Cardiac muscle cell (in vitro differentiated cells and primary cell): ENCODE data around the gene NFKBIA. TPM values are rescaled to one million over a fixed set of nuclear protein-coding genes. Genes with fewer than 3 reads are reported as not detected.

Experiments used
- DNase-seq, 2 donors: peaks; one replicate each; pipeline versions ENCODE4 v3.0.0 to v3.0.0-alpha.2; 2010 to 2017; ENCODE audit warnings: low read depth in 1 of 2, low spot score in 1 of 2
- H3K27ac ChIP-seq: fragments of 200-600 bp; sonication (generic); 2 replicates; pipeline ENCODE4 v1.5.1; 2016
- H3K27me3 ChIP-seq: fragments of 200-600 bp; sonication (generic); 2 replicates; pipeline ENCODE4 v1.6.0; 2016; ENCODE audit warnings: control low read depth
- H3K36me3 ChIP-seq: fragments of 200-600 bp; sonication (generic); 2 replicates; pipeline ENCODE4 v1.5.1; 2016; ENCODE audit warnings: control low read depth
- H3K4me1 ChIP-seq: fragments of 200-600 bp; sonication (generic); 2 replicates; pipeline ENCODE4 v1.8.1; 2017; ENCODE audit warnings: low read depth, mild to moderate bottlenecking, mixed run types
- H3K4me3 ChIP-seq: fragments of 200-600 bp; sonication (generic); 2 replicates; pipeline ENCODE4 v1.5.1; 2016; ENCODE audit warnings: mild to moderate bottlenecking
- H3K9me3 ChIP-seq: fragments of 200-600 bp; sonication (generic); 2 replicates; pipeline ENCODE4 v1.5.1; 2017; ENCODE audit warnings: low read depth, mild to moderate bottlenecking, control low read depth
- CTCF ChIP-seq: IDR thresholded peaks from 2 replicates; pipeline ENCODE4 v1.5.1; 2012; ENCODE audit warnings: low read depth, mild to moderate bottlenecking, low read length
- polyA plus RNA-seq: library from polyadenylated mRNA; unstranded; fragments of >200 nt; fragmentation: Nextera tagmentation; extraction: Ambion mirVana; gene quantifications from 2 replicates; pipeline ENCODE4 v1.2.1, GENCODE V29; 2016
- total RNA-seq: library from RNA; depleted of rRNA; stranded (reverse); fragments of >200 nt; gene quantifications from 2 replicates; pipeline ENCODE4 v1.2.3, GENCODE V29; 2016

The NFKBIA gene
- total and polyA plus RNA-seq, 2 experiments from 2014 or later, result 64.1 to 148 TPM

- Histone ChIP-seq H3K27me3 (no peaks in the 10 kb centered on the region), H3K27ac (peak overlapping the region; percentile 52), H3K4me3 (no peak overlapping the region), H3K36me3 (peaks cover 11% of the 10 kb centered on the region), H3K4me1 (peaks cover 26% of the 10 kb centered on the region), H3K9me3 (no peaks in the 10 kb centered on the region)
- no peak for TF ChIP-seq CTCF
- no peak for DNase-seq
These were observed 2.7 kb upstream of the NFKBIA start for GRCh38 chr14:35407306-35407630.

- no peaks in the 10 kb centered on the region for H3K9me3 ChIP-seq
- H3K4me1 ChIP-seq, result peaks cover 31% of the 10 kb centered on the region
- no peak overlapping the region for H3K27ac ChIP-seq
- TF ChIP-seq CTCF, result peak; percentile 88
- H3K4me3 ChIP-seq, result no peak overlapping the region
- peak; percentile 63 to 75 for DNase-seq
- peaks cover 11% of the 10 kb centered on the region for H3K36me3 ChIP-seq
- no peaks in the 10 kb centered on the region for H3K27me3 ChIP-seq
These were observed 2.2 kb upstream of the NFKBIA start for GRCh38 chr14:35406506-35407305.

- no peak overlapping the region for H3K4me3 ChIP-seq
- H3K27me3 ChIP-seq, result no peaks in the 10 kb centered on the region
- H3K4me1 ChIP-seq, result peaks cover 34% of the 10 kb centered on the region
- peaks cover 16% of the 10 kb centered on the region for H3K36me3 ChIP-seq
- DNase-seq, result no peak
- no peak for TF ChIP-seq CTCF
- no peaks in the 10 kb centered on the region for H3K9me3 ChIP-seq
- H3K27ac ChIP-seq, result peak overlapping the region; percentile 94
These were observed 1.5 kb upstream of the NFKBIA start for GRCh38 chr14:35406090-35406489.

- TF ChIP-seq CTCF, result no peak
- Histone ChIP-seq H3K4me3 (peak overlapping the region; percentile 79), H3K36me3 (peaks cover 23% of the 10 kb centered on the region), H3K27ac (peak overlapping the region; percentile 94), H3K27me3 (no peaks in the 10 kb centered on the region), H3K4me1 (peaks cover 34% of the 10 kb centered on the region), H3K9me3 (no peaks in the 10 kb centered on the region)
- no peak for DNase-seq
These were observed 901 bp upstream of the NFKBIA start for GRCh38 chr14:35405304-35405996.

- Histone ChIP-seq H3K36me3 (peaks cover 28% of the 10 kb centered on the region), H3K27ac (peak overlapping the region; percentile 94), H3K9me3 (no peaks in the 10 kb centered on the region), H3K4me3 (peak overlapping the region; percentile 79), H3K27me3 (no peaks in the 10 kb centered on the region), H3K4me1 (peaks cover 34% of the 10 kb centered on the region)
- no peak for TF ChIP-seq CTCF
- DNase-seq, result peak; percentile 95 to 98
These were observed 723 bp downstream of the NFKBIA start for GRCh38 chr14:35403603-35404448.
